ENCODE measurements around the gene SYS1. TPM values are rescaled to one million over a fixed set of nuclear protein-coding genes. Genes with fewer than 3 reads are reported as not detected.

Gene SYS1
- total RNA-seq, 2 donors from 2014 or later, result 29.3 to 57.4 TPM

- Histone ChIP-seq H3K4me1 (replicated peaks) (peaks cover 8% of the 10 kb centered on the region), H3K4me3 (no peak overlapping the region), H3K27ac (no peak overlapping the region), H3K9me3 (no peaks in the 10 kb centered on the region), H3K27me3 (replicated peaks; ENCODE audit: insufficient read depth) (no peaks in the 10 kb centered on the region), H3K36me3 (no peaks in the 10 kb centered on the region)
- no peak for DNase-seq (ENCODE audit: low spot score)
- TF ChIP-seq POLR2A (IDR thresholded peaks at IDR 0.05), result no peak
- TF ChIP-seq CTCF (IDR thresholded peaks at IDR 0.05), result no peak
- no peak for TF ChIP-seq POLR2AphosphoS5 (IDR thresholded peaks at IDR 0.05)
- intact Hi-C loops (cut with DNase I), result loop anchor here (5.0 kb wide), 1 partner anchor 37 kb away; no protein-coding TSS in a partner anchor
- WGBS, result 87% methylated on average over 7 of the region's 7 CpGs
Observed at GRCh38 chr20:45409521-45410272, 46.7 kb downstream of the SYS1 start.

GRCh38 chr20:45410887-45411286 lies 47.9 kb downstream of the SYS1 start:
- intact Hi-C loops (cut with DNase I), result no loop called here
- 30% methylated on average over 8 of the region's 8 CpGs for WGBS

GRCh38 chr20:45412653-45413052 lies 49.7 kb downstream of the SYS1 start:
- intact Hi-C loops (cut with DNase I), result no loop called here
- no peaks in the 10 kb centered on the region for H3K27me3 ChIP-seq (replicated peaks; ENCODE audit: insufficient read depth)
- H3K9me3 ChIP-seq, result no peaks in the 10 kb centered on the region
- H3K36me3 ChIP-seq, result no peaks in the 10 kb centered on the region
- no peak for DNase-seq (ENCODE audit: low spot score)
- 57% methylated on average over 5 of the region's 5 CpGs for WGBS
- H3K4me3 ChIP-seq, result no peak overlapping the region
- TF ChIP-seq POLR2A (IDR thresholded peaks at IDR 0.05), result no peak
- TF ChIP-seq POLR2AphosphoS5 (IDR thresholded peaks at IDR 0.05), result no peak
- TF ChIP-seq CTCF (IDR thresholded peaks at IDR 0.05), result no peak
- no peak overlapping the region for H3K27ac ChIP-seq
- H3K4me1 ChIP-seq (replicated peaks), result peaks cover 9% of the 10 kb centered on the region

More at GRCh38 chr20:45410887-45411286, 47.9 kb downstream of the SYS1 start:
- H3K9me3 ChIP-seq, result no peaks in the 10 kb centered on the region
- H3K4me3 ChIP-seq, result no peak overlapping the region
- DNase-seq (ENCODE audit: low spot score), result no peak
- H3K27me3 ChIP-seq (replicated peaks; ENCODE audit: insufficient read depth), result no peaks in the 10 kb centered on the region
- peaks cover 3% of the 10 kb centered on the region for H3K4me1 ChIP-seq (replicated peaks)
- TF ChIP-seq CTCF (IDR thresholded peaks at IDR 0.05) (no peak), POLR2AphosphoS5 (IDR thresholded peaks at IDR 0.05) (peak; percentile 15)
- no peak overlapping the region for H3K27ac ChIP-seq
- H3K36me3 ChIP-seq, result no peaks in the 10 kb centered on the region

GRCh38 chr20:45413479-45413878 lies 50.5 kb downstream of the SYS1 start:
- 84% methylated on average over 3 of the region's 3 CpGs for WGBS
- Histone ChIP-seq H3K4me1 (replicated peaks) (peaks cover 9% of the 10 kb centered on the region), H3K36me3 (no peaks in the 10 kb centered on the region), H3K27me3 (replicated peaks; ENCODE audit: insufficient read depth) (no peaks in the 10 kb centered on the region), H3K4me3 (no peak overlapping the region), H3K9me3 (no peaks in the 10 kb centered on the region), H3K27ac (no peak overlapping the region)
- intact Hi-C loops (cut with DNase I), result no loop called here
- DNase-seq (ENCODE audit: low spot score), result no peak
- no peak for TF ChIP-seq POLR2AphosphoS5 (IDR thresholded peaks at IDR 0.05)
- no peak for TF ChIP-seq POLR2A (IDR thresholded peaks at IDR 0.05)
- no peak for TF ChIP-seq CTCF (IDR thresholded peaks at IDR 0.05)

All from prostate gland (tissue), 2 donors.